ENCODE results near the gene ANKDD1A.

The ANKDD1A gene

DNA sequence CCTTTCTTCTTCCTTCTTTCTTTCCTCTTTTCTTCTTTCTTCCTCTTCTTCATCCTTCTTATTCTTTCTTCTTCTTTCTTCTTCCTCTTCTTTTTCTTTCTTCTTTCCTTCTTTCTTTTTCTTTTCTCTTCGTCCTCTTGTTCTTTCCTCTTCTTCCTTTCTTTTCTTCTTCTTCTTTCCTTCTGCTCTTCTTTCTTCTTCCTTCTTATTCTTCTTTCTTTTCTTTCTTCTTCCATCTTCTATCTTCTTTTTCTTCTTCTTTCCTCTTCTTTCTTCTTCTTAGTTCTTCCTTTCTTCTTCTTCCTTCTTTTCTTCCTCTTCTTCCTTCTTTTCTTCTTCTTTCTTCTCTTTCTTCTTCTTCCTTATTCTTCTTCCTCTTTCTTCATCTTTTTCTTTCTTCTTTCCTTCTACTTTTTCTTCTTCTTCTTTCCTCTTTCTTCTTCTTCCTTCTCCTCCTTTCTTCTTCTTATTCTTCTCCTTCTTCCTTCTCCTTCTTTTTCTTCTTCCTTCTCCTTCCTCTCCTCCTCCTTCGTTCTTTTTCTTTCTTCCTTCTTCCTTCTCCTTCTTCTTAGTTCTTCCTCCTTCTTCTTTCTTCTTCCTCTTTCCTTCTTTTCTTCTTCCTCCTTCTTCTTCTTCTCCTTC, 40.2 kb downstream of the ANKDD1A start:
- Mint-ChIP-seq H3K36me3 (ENCODE audit: low read depth) (peaks cover 20% of the 10 kb centered on the region), H3K4me3 (no peak overlapping the region), H3K4me1 (ENCODE audit: low read depth) (peaks cover 1% of the 10 kb centered on the region), H3K27me3 (no peaks in the 10 kb centered on the region), H3K9me3 (no peaks in the 10 kb centered on the region), H3K27ac (no peak overlapping the region)
- DNase-seq: no peak

DNA sequence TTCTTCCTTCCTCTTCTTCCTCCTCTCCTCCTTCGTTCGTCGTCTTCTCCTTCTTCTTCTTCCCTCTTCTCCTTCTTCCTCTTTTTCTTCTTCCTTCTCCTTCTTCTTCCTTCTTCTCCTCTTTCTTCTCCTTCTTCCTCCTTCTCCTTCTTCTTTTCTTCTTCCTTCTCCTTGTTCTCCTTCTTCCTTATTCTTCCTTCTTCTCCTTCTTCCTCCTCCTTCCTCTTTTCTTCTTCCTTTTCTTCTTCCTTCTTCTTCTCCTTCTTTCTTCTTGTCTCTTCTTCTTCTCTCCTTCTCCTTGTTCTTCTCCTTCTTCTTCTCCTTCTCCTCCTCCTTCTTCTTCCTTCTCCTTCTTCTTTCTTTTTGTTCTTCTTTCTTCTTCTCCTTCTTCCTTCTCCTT, 42.7 kb downstream of the ANKDD1A start:
- Mint-ChIP-seq H3K4me3 (no peak overlapping the region), H3K36me3 (ENCODE audit: low read depth) (peaks cover 40% of the 10 kb centered on the region), H3K4me1 (ENCODE audit: low read depth) (peaks cover 1% of the 10 kb centered on the region), H3K27me3 (no peaks in the 10 kb centered on the region), H3K27ac (no peak overlapping the region), H3K9me3 (no peaks in the 10 kb centered on the region)
- no peak for DNase-seq

DNA sequence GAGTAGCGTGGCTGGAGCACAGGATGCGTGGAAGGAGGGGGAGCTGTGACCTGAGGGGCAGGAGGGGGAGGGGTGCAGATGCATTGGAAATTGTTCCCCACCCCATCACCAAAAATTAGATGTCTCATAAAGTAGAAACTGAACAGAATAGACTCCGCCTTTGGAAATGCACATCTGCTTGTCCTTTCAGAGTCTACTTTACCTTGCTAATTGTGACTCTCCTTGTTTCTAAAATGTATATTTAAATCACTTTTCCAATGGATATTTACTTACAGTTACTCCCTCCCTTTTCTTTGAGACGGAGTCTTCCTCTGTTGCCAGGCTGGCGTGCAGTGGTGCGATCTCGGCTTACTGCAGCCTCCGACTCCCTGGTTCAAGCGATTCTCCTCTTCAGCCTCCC, 47.4 kb downstream of the ANKDD1A start:
- Mint-ChIP-seq H3K27me3 (no peaks in the 10 kb centered on the region), H3K9me3 (no peaks in the 10 kb centered on the region), H3K36me3 (ENCODE audit: low read depth) (peaks cover 87% of the 10 kb centered on the region), H3K4me3 (no peak overlapping the region), H3K4me1 (ENCODE audit: low read depth) (no peaks in the 10 kb centered on the region), H3K27ac (no peak overlapping the region)
- DNase-seq: no peak

DNA sequence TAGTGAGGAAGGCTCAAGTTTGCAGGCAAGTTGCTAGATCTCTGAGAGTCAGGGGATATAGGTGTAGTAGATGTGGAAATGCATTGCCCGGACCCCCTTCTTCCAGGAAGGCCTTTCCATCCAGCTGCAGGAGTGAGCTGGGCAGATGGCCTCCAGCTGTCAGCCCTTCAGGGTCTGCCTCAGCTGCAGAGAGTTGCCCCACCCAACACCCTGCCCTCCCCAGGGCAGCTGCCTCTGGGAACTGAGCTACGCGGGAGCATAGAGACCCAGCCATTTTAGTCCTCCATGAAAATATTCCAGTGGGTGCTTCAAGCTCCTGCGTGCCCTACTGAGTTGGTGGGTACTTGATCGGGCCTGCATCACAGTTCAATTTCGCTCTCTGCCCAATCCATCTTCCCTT, 48.5 kb downstream of the ANKDD1A start:
- H3K36me3 Mint-ChIP-seq (ENCODE audit: low read depth): peaks cover 95% of the 10 kb centered on the region
- H3K27me3 Mint-ChIP-seq: no peaks in the 10 kb centered on the region
- DNase-seq: no peak
- no peaks in the 10 kb centered on the region for H3K9me3 Mint-ChIP-seq
- no peak overlapping the region for H3K4me3 Mint-ChIP-seq
- no peaks in the 10 kb centered on the region for H3K4me1 Mint-ChIP-seq (ENCODE audit: low read depth)
- no peak overlapping the region for H3K27ac Mint-ChIP-seq

DNA sequence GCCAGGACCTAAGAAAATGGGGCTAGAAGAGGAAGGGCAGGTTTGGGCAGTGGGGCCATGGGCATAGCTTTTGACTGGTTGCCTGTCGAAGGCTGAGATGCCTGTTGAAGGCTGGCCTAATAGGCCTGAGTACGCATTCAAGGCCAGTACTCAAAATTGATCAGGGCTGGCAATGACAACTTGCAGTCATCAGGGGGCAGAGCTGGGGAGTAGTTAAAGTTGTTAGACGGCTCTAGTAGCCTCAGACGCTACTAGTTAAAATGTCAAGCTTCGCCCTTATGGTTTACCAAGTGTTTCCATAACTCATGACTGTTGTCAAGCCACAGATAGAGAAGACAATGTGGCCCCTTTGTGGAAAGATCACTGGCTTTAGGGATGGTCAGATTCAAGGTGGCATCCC, 49.3 kb downstream of the ANKDD1A start:
- H3K27me3 Mint-ChIP-seq: no peaks in the 10 kb centered on the region
- no peak for DNase-seq
- H3K4me3 Mint-ChIP-seq: no peak overlapping the region
- no peaks in the 10 kb centered on the region for H3K9me3 Mint-ChIP-seq
- no peaks in the 10 kb centered on the region for H3K4me1 Mint-ChIP-seq (ENCODE audit: low read depth)
- H3K36me3 Mint-ChIP-seq (ENCODE audit: low read depth): peaks cover 94% of the 10 kb centered on the region
- no peak overlapping the region for H3K27ac Mint-ChIP-seq

DNA sequence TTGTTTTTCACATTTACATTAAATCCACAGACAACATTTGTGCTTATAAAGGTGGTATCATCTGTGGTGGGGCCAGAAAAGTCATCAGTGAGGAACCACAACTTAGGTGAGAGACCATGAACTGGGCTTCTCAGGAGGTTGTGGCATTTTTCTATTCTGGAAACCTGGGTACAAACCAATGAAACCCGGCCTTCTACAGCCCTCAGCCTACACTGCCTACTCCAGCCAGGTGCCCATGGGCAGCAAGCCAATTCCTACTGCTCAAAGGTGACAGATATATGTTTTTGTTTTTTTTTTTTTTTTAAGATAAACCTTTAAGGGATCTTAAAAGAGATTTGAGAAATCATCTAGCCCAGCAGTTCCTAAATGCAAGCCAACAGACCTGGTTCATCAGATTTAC, 57.7 kb downstream of the ANKDD1A start:
- Mint-ChIP-seq H3K4me3 (no peak overlapping the region), H3K27ac (no peak overlapping the region), H3K27me3 (no peaks in the 10 kb centered on the region), H3K36me3 (ENCODE audit: low read depth) (peaks cover 82% of the 10 kb centered on the region), H3K9me3 (no peaks in the 10 kb centered on the region), H3K4me1 (ENCODE audit: low read depth) (no peaks in the 10 kb centered on the region)
- no peak for DNase-seq

DNA sequence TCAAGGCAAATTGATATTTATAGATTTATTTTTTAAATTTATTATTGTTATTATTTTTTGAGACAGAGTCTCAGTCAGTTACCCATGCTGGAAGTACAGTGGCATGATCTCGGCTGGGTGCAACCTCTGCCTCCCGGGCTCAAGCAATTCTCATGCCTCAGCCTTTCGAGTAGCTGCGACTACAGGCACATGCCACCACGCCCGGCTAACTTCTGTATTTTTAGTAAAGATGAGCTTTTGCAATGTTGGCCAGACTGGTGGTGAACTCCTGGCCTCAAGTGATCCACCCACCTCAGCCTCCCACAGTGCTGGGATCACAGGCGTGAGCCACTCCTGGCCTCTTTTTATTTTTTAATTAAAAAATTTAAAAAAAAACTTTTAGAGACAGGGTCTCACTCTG, 59.0 kb downstream of the ANKDD1A start:
- Mint-ChIP-seq H3K27ac (no peak overlapping the region), H3K9me3 (no peaks in the 10 kb centered on the region), H3K4me1 (ENCODE audit: low read depth) (peaks cover 3% of the 10 kb centered on the region), H3K27me3 (no peaks in the 10 kb centered on the region), H3K4me3 (no peak overlapping the region), H3K36me3 (ENCODE audit: low read depth) (peaks cover 78% of the 10 kb centered on the region)
- no peak for DNase-seq

DNA sequence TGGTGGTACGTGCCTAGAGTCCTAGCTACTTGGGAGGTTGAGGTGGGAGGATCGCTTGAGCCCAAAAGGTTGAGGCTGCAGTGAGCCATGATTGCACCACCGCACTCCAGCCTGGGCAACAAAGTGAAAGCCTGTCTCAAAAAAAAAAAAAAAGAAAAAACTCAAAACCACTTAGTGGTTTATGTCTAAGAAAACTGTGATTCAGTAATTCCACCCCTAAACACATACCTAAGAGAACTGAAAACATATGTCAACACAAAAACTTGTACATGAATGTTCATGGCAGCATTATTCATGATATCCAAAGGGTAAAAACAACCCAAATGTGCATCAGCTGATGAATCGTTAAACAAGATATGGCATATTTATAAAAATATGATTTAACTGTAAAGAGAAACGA, 63.7 kb downstream of the ANKDD1A start:
- Mint-ChIP-seq H3K27ac (peak overlapping the region; percentile 18), H3K27me3 (no peaks in the 10 kb centered on the region), H3K4me1 (ENCODE audit: low read depth) (peaks cover 5% of the 10 kb centered on the region), H3K9me3 (no peaks in the 10 kb centered on the region), H3K36me3 (ENCODE audit: low read depth) (peaks cover 83% of the 10 kb centered on the region), H3K4me3 (no peak overlapping the region)
- DNase-seq: no peak

DNA sequence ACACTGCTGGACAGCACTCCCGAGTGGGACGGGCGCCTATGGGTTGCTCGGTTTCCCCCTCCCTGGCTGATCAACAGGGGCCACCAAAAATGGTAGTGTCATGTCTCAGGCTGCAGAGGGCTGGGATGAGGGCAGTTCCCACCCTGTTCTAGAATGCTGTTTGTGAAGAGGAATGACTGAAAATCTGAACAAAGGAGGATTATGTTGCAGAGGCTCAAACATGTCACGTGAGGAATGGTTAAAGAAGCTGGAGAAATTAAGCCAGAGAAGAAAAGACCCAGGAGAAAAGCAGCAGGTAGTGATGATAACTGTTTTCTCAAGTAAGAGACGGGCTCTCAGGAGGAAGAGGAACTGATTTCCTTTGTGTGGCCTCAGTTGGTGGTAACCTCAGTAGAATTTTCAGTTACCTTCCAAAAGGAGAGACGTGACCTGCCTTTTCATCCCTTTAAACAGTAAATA, 67.6 kb downstream of the ANKDD1A start:
- Mint-ChIP-seq H3K9me3 (no peaks in the 10 kb centered on the region), H3K27me3 (no peaks in the 10 kb centered on the region), H3K27ac (no peak overlapping the region), H3K36me3 (ENCODE audit: low read depth) (peaks cover 85% of the 10 kb centered on the region), H3K4me1 (ENCODE audit: low read depth) (peaks cover 12% of the 10 kb centered on the region), H3K4me3 (no peak overlapping the region)
- DNase-seq: no peak

DNA sequence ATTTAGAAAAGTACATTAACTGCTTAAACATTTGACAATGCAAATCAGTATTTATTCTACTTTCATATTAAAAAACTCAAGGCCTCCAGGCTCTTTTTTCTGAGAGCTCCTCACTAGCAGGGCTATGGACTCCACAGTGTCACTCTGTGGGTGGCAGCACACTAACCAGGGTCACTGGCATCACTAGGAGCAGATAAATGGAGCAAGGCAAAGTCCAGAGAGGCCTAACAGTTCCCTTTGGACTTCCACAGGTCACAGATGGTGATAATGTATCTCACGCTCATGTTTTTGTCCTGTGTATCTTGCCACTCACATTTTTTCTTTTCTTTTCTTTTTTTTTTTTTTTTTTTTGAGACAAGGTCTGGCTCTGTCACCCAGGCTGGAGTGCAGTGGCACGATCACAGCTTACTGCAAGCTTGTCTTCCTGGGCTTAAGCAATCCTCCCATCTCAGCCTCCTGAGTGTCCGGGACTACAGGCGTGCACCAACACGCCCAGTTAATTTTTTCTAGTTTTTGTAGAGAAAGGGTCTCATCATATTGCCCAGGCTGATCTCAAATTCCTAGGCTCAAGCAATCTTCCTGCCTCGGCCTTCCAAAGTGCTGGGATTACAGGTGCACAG, 70.2 kb downstream of the ANKDD1A start:
- peaks cover 24% of the 10 kb centered on the region for H3K4me1 Mint-ChIP-seq (ENCODE audit: low read depth)
- no peaks in the 10 kb centered on the region for H3K27me3 Mint-ChIP-seq

DNA sequence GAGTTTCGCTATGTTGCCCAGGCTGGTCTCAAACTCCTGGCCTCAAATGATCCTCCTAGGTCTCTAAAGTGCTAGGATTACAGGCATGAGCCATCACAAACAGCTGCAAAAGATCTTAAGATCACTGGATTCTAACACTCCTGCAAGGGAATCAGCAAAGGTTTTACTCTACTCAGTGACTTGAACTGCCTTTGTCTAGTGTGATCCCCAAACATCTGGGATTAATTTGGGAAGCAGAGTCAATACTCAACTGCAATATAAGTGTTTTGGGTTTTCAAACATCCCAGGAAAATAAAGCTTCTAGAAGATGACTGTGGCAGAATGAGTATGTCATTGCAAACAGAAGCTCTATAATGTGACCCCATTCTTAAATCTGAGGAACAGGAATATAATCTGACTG, 70.8 kb downstream of the ANKDD1A start:
- Mint-ChIP-seq H3K36me3 (ENCODE audit: low read depth) (peaks cover 79% of the 10 kb centered on the region), H3K4me3 (no peak overlapping the region)

More for the DNA sequence above, 70.2 kb downstream of the ANKDD1A start:
- H3K4me3 Mint-ChIP-seq: no peak overlapping the region
- peaks cover 79% of the 10 kb centered on the region for H3K36me3 Mint-ChIP-seq (ENCODE audit: low read depth)
- H3K27ac Mint-ChIP-seq: no peak overlapping the region
- DNase-seq: no peak
- H3K9me3 Mint-ChIP-seq: no peaks in the 10 kb centered on the region

DNA sequence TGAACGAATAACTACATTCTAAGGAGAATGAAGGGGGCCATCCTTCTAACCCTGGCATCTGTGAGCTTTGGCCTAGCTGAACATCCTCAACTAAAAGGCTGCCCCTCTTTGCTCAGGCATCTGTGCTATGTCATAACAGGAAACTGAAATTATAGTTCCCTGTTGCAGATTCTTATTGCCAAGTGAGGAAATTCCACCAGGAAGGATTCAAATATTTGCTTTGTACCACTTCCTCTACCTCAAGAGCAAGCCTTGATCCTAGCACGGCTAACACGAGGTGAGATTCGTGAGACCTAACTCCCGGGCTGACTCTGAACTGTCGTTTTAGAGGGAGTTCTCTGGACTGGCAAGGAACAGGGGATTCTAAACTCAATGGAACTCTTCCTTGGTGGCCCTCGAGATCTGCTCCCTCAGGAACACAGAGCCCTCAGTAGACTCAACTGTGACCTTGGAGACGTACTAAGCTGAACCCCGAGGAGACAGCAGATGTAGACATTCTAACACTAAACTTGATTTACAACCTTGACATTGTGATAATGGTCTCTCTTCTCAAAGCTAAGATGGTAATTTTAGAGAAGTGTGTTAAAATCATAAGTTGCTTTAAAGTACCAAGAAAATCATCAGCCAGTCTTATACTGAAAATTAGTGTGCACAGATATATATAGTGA, 73.8 kb downstream of the ANKDD1A start:
- Mint-ChIP-seq H3K4me3 (no peak overlapping the region), H3K27ac (peak overlapping the region; percentile 41), H3K36me3 (ENCODE audit: low read depth) (peaks cover 75% of the 10 kb centered on the region), H3K4me1 (ENCODE audit: low read depth) (peaks cover 52% of the 10 kb centered on the region), H3K9me3 (no peaks in the 10 kb centered on the region), H3K27me3 (no peaks in the 10 kb centered on the region)
- no peak for DNase-seq

More for the DNA sequence above, 70.8 kb downstream of the ANKDD1A start:
- no peak for DNase-seq
- peaks cover 30% of the 10 kb centered on the region for H3K4me1 Mint-ChIP-seq (ENCODE audit: low read depth)
- no peak overlapping the region for H3K27ac Mint-ChIP-seq
- H3K9me3 Mint-ChIP-seq: no peaks in the 10 kb centered on the region
- H3K27me3 Mint-ChIP-seq: no peaks in the 10 kb centered on the region

DNA sequence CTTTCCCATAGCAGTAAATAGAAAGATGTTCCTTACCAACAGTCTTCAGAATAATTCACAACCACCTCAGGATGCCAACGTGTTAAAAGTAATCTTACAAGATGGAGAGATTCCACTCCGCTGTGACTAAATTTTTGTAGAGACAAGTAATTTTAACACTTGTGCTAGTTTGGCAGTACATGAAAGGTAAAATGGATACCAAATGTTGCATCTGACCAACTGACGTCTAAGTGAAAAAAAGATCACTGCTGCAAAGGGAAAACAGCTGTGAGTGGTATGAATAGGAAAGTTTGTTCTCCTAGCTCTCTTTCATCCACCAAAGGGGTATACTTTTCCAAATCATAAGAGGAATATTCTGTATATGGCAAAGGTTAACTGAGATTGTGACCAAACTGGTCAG, 75.4 kb downstream of the ANKDD1A start:
- Mint-ChIP-seq H3K4me3 (peak overlapping the region; percentile 13), H3K4me1 (ENCODE audit: low read depth) (peaks cover 55% of the 10 kb centered on the region), H3K36me3 (ENCODE audit: low read depth) (peaks cover 63% of the 10 kb centered on the region), H3K9me3 (no peaks in the 10 kb centered on the region), H3K27me3 (no peaks in the 10 kb centered on the region), H3K27ac (peak overlapping the region; percentile 41)
- no peak for DNase-seq

DNA sequence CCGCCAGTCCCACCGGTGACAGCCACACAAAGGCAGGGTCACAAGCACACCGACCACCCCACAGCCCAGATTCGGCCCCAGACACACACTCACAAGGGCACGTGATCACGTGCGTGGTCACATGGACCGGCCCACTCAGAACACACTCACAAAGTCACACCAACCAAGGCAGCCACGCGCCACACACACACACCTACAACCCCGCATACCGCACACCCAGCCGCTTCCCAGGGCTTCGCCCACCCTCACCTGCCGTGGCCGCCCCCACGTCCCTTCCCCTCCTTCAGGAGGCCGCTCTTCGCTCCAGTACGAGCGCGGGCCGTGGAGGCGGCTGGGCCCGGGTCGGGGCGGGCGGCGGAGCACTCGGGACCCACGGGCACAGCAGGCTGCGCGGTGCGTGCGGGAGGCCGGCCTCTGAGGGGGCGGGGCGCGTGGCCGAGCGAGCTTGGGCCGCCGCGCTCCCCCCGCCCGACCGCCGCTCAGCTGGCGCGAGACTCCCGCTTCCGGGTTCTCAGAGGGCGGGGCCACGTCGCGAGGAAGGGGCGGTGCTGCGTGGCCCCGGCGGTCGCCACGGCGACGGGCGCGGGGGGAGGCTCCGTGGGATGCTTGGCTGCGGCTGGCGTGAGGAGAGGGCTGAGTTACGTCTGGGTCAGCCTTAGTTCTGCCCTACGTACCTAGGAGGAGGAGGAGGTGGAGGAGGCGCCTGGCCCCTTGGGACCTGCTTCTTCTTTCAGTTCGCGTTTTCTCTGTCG, 77.9 kb downstream of the ANKDD1A start, which contains the start of gene SPG21:
TSS of gene SPG21 (minus strand) at position 499 of the 752 bp plus-strand sequence. CDS start 6,345 bp downstream, outside the sequence.
- peaks cover 50% of the 10 kb centered on the region for H3K4me1 Mint-ChIP-seq (ENCODE audit: low read depth)
- peak within 1 kb of the TSS; percentile 100 for H3K4me3 Mint-ChIP-seq
- H3K36me3 Mint-ChIP-seq (ENCODE audit: low read depth): peaks cover 39% of the 10 kb centered on the region
- H3K27me3 Mint-ChIP-seq: no peaks in the 10 kb centered on the region
- peak; percentile 95 for DNase-seq
- H3K9me3 Mint-ChIP-seq: no peaks in the 10 kb centered on the region
- peak within 1 kb of the TSS; percentile 97 for H3K27ac Mint-ChIP-seq
